Colon (tissue), 2 donors: ENCODE measurements around the gene CD83.

Source experiments
- FAIRE-seq: peaks from 2 replicates; lab custom pipeline; 2012; peaks lifted over from hg19 to GRCh38; lab: Jason Lieb, UNC
- donor health status: control.
- donor health status: control.

The CD83 gene

GRCh38 chr6:14092316-14092715 lies 25.3 kb upstream of the CD83 start:
- FAIRE-seq, result no peak

GRCh38 chr6:14092838-14093789 lies 24.5 kb upstream of the CD83 start:
- FAIRE-seq, result no peak

- no peak for FAIRE-seq
Measured at GRCh38 chr6:14094721-14095120, 22.9 kb upstream of the CD83 start.

- no peak for FAIRE-seq
Measured at GRCh38 chr6:14095437-14095836, 22.1 kb upstream of the CD83 start.

GRCh38 chr6:14100138-14100537 lies 17.4 kb upstream of the CD83 start:
- no peak for FAIRE-seq

GRCh38 chr6:14100966-14101365 lies 16.6 kb upstream of the CD83 start:
- FAIRE-seq, result no peak

GRCh38 chr6:14102383-14102782 lies 15.2 kb upstream of the CD83 start:
- FAIRE-seq, result no peak

- FAIRE-seq, result no peak
Measured at GRCh38 chr6:14105547-14105946, 12.0 kb upstream of the CD83 start.

- FAIRE-seq, result no peak
Measured at GRCh38 chr6:14107000-14107399, 10.6 kb upstream of the CD83 start.

- no peak for FAIRE-seq
Measured at GRCh38 chr6:14107711-14108494, 9.7 kb upstream of the CD83 start.

GRCh38 chr6:14108571-14109410 lies 8.8 kb upstream of the CD83 start:
- no peak for FAIRE-seq

- no peak for FAIRE-seq
Measured at GRCh38 chr6:14109411-14109826, 8.2 kb upstream of the CD83 start.

GRCh38 chr6:14110001-14110818 lies 7.4 kb upstream of the CD83 start:
- FAIRE-seq, result no peak

GRCh38 chr6:14113976-14114375 lies 3.6 kb upstream of the CD83 start:
- FAIRE-seq, result no peak

GRCh38 chr6:14118091-14118439 lies 493 bp downstream of the CD83 start:
- FAIRE-seq, result no peak

- no peak for FAIRE-seq
Measured at GRCh38 chr6:14118446-14118845, 874 bp downstream of the CD83 start.

GRCh38 chr6:14119784-14120183 lies 2.2 kb downstream of the CD83 start:
- no peak for FAIRE-seq

- no peak for FAIRE-seq
Measured at GRCh38 chr6:14120546-14120945, 3.0 kb downstream of the CD83 start.

- no peak for FAIRE-seq
Measured at GRCh38 chr6:14121936-14122344, 4.4 kb downstream of the CD83 start.

- FAIRE-seq, result no peak
Measured at GRCh38 chr6:14123386-14124111, 6.0 kb downstream of the CD83 start.

- no peak for FAIRE-seq
Measured at GRCh38 chr6:14125346-14125745, 7.8 kb downstream of the CD83 start.
